Activated naive CD8-positive, alpha-beta T cell treated with anti-CD3 and anti-CD28 coated beads, Interleukin-2, amount 50 U/mL, for 16 hours (primary cell): ENCODE results near the gene PUM1.

ENCODE experiments used
- DNase-seq: peaks from one replicate; pipeline ENCODE4 v3.0.0-alpha.2; 2020; ENCODE audit warnings: low read depth, low spot score

The PUM1 gene

GRCh38 chr1:30929135-30929889 is 136.2 kb downstream of the PUM1 start:
- DNase-seq, result no peak

GRCh38 chr1:30928789-30929134 is 136.8 kb downstream of the PUM1 start:
- DNase-seq, result no peak

- DNase-seq, result no peak
Measured at GRCh38 chr1:30928171-30928570, 137.3 kb downstream of the PUM1 start.

GRCh38 chr1:30927448-30927847 is 138.1 kb downstream of the PUM1 start:
- no peak for DNase-seq

GRCh38 chr1:30923597-30923996 is 141.9 kb downstream of the PUM1 start:
- no peak for DNase-seq

- DNase-seq, result no peak
Measured at GRCh38 chr1:30920827-30921226, 144.7 kb downstream of the PUM1 start.

- DNase-seq, result no peak
Measured at GRCh38 chr1:30919025-30919881, 146.3 kb downstream of the PUM1 start.

GRCh38 chr1:30916296-30916695 is 149.2 kb downstream of the PUM1 start:
- no peak for DNase-seq

GRCh38 chr1:30915491-30916230 is 149.9 kb downstream of the PUM1 start:
- no peak for DNase-seq

- DNase-seq, result no peak
Measured at GRCh38 chr1:30914931-30915330, 150.6 kb downstream of the PUM1 start.

GRCh38 chr1:30914587-30914922 is 151.0 kb downstream of the PUM1 start:
- DNase-seq, result no peak

GRCh38 chr1:30912913-30913652 is 152.4 kb downstream of the PUM1 start:
- DNase-seq, result no peak

- DNase-seq, result no peak
Measured at GRCh38 chr1:30912224-30912623, 153.3 kb downstream of the PUM1 start.

GRCh38 chr1:30911059-30911954 is 154.2 kb downstream of the PUM1 start:
- DNase-seq, result no peak

GRCh38 chr1:30909365-30910068 is 156.0 kb downstream of the PUM1 start:
- DNase-seq, result no peak

GRCh38 chr1:30908696-30909364 is 156.7 kb downstream of the PUM1 start, which contains the start of gene SDC3:
Gene SDC3 (minus strand): TSS chr1:30908758. CDS start chr1:30908586, 172 bp downstream.
- no peak for DNase-seq

- DNase-seq, result no peak
Measured at GRCh38 chr1:30908316-30908695, 157.2 kb downstream of the PUM1 start.

GRCh38 chr1:30907481-30908315 is 157.8 kb downstream of the PUM1 start:
- DNase-seq, result no peak
